IPS-NIHi11 (cell line): Measurements from ENCODE around the gene TDG.
A peak's percentile ranks its signal among the peaks of the same experiment; 100 is the strongest.

Experiments
- DNase-seq: peaks from one replicate; pipeline ENCODE4 v3.0.0; 2012; ENCODE audit warnings: mixed read lengths, low spot score

The TDG gene

DNA sequence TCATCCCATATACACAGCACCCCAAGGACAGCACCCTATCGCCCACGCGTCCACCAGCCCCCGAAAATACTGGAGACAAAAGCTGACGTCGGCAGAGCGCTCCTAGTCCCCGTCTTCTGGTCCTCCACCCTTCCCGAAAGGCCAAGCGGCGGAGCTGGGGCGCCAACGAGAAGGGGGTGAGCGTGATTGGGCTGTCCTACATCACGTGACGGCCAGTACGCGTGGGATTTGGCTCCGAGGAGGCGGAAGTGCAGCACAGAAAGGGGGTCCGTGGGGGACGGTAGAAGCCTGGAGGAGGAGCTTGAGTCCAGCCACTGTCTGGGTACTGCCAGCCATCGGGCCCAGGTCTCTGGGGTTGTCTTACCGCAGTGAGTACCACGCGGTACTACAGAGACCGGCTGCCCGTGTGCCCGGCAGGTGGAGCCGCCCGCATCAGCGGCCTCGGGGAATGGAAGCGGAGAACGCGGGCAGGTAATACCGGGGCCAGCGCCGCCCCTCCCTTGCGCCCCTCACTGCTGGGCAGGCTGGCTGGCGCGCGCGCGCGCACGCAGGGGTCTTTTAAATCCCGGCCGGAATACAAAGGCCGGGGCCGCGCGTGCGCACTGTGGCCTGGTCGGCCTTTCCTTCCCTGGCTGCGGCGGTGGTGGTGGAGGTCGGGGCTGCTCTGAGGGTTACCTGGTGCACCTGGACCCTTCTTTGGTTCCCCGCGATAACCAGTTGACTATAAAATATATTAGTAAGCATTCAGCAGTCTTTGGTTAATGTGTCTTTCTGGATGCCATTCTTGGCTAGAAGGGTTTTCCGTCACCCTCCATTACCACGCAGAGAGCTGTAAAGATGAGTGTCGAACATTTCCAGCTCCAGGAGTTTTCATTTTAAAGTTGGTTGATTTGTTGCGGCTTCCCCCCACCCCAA lies at the start of gene TDG:
TDG (plus strand) TSS at position 283 of the 915 bp plus-strand sequence; CDS start at position 449, 166 bp downstream.
- DNase-seq = peak; percentile 95

DNA sequence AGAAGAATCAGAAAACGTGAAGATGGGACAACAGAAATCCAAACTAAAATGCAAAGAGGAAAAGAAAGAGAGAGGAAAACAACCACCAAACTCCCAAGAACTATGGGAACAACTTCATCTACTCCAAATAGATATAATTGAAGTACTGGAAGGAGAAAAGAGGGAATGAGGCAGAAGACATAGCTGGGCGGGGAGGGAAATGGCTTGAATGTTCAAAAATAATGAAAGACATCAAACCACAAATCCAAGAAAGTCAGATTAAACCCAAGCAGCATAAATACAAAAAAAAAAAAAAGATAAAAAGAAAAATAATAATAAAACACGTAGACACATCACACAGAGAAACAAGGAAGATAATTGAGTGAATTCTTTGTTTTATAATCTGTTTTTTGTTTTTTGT lies 47.8 kb upstream of the TDG start:
- DNase-seq = no peak

DNA sequence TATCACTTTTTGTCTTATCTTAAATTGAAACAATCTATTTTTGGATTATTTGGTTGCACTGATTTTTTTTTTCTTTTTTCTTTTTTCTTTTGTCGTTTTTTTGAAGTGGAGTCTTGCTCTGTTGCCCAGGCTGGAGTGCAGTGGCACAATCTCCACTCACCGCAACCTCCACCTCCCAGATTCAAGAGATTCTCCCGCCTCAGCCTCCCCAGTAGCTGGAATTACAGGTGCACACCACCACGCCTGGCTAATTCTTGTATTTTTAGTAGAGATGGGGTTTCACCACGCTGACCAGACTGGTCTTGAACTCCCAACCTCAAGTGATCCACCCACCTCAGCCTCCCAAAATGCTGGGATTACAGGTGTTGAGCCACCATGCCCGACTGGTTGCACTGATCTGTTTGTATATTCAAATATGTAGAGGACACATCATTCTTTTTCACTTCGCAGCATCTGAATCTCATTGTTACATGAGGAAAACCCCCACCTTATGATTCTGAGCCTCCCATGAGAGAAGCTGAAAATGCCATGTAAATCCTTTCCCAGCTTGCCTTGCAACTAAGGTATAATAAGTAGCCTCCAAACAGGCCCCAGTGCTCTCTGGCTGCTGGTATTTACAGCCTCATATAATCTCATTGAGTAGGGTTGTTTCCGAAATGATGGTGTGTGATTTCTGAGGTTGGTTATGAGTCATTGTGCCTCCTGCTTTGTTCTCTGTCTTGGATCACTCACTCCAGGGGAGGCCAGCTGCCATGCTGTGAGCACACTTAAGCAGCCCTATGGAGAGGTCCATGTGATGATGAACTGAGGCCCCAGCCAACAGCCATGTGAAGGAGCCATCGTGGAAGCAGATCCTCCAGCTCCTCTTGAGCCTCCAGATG lies 40.7 kb upstream of the TDG start:
- no peak for DNase-seq

DNA sequence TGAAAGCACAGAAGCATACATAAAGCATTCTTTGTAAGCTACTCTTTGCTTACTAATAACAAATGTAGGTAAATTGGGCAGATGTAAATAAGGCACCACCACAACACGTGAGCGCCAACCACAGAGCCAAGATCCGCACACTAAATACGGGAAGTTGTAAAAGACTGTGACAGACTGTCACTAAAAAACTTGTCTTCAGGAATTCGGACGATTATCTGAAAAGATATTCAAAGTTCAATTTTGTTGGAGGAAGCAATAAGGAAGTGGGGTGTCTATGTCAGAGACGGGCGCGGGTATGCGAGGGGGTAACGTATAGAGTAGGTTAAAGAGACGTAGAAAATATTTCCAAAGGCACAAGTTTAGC lies 37.0 kb upstream of the TDG start:
- DNase-seq = no peak

DNA sequence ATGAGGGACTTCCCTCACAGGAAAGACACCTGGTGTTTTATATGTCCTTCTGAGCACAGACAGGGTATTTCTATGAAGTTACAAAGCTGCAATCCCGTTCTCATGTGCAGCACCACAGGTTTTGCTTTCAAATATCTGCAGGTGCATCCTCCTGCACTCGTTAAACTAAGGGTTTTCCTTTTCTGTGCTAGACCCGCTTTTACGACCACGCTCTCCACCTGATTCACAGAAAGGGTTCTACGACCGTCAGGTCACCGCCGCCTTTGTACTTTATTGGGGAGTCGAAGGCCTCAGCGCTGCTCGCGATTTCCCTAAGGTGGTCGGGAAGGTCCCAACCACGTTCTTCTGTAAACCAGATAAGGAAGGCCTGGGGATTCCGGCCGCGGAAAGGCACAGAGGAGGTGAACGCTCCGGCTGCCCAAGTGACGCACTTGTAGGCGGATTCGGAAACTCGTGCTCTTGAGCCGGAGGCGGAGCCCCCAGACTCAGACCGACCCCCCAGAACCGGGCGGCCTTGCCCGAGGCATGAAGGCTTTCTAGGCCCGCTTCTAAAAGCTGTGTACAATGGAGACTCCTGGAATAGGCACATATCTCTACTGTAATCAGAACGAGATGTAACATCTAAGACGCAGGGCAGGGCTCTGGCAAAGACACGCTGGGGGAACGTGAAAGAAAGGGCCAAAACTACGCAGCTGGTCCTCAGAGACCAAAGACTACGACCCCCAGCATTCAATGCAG lies 36.5 kb upstream of the TDG start:
- DNase-seq = peak; percentile 82

DNA sequence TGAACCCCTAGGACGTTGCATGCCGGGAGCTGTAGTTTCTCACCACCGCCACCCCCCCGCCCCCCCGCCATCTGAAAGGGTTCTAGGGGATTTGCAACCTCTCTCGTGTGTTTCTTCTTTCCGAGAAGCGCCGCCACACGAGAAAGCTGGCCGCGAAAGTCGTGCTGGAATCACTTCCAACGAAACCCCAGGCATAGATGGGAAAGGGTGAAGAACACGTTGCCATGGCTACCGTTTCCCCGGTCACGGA lies 36.0 kb upstream of the TDG start:
- DNase-seq = no peak

DNA sequence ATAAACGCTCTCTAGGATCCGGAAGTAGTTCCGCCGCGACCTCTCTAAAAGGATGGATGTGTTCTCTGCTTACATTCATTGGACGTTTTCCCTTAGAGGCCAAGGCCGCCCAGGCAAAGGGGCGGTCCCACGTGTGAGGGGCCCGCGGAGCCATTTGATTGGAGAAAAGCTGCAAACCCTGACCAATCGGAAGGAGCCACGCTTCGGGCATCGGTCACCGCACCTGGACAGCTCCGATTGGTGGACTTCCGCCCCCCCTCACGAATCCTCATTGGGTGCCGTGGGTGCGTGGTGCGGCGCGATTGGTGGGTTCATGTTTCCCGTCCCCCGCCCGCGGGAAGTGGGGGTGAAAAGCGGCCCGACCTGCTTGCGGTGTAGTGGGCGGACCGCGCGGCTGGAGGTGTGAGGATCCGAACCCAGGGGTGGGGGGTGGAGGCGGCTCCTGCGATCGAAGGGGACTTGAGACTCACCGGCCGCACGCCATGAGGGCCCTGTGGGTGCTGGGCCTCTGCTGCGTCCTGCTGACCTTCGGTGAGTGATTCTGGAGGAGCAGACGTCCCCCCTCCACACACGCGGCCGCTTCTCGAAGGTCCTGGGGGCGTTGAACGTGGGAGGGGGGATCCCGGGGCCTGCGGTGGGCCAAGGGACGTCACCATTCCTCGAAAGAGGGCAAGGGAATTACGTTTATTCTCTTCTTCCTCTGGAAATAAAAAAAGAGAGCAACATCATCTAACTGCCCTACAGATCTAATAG lies 35.5 kb upstream of the TDG start, which contains the start of gene HSP90B1:
HSP90B1 (plus strand) TSS at position 377 of the 753 bp plus-strand sequence; CDS start at position 483, 106 bp downstream.
- DNase-seq = peak; percentile 99

DNA sequence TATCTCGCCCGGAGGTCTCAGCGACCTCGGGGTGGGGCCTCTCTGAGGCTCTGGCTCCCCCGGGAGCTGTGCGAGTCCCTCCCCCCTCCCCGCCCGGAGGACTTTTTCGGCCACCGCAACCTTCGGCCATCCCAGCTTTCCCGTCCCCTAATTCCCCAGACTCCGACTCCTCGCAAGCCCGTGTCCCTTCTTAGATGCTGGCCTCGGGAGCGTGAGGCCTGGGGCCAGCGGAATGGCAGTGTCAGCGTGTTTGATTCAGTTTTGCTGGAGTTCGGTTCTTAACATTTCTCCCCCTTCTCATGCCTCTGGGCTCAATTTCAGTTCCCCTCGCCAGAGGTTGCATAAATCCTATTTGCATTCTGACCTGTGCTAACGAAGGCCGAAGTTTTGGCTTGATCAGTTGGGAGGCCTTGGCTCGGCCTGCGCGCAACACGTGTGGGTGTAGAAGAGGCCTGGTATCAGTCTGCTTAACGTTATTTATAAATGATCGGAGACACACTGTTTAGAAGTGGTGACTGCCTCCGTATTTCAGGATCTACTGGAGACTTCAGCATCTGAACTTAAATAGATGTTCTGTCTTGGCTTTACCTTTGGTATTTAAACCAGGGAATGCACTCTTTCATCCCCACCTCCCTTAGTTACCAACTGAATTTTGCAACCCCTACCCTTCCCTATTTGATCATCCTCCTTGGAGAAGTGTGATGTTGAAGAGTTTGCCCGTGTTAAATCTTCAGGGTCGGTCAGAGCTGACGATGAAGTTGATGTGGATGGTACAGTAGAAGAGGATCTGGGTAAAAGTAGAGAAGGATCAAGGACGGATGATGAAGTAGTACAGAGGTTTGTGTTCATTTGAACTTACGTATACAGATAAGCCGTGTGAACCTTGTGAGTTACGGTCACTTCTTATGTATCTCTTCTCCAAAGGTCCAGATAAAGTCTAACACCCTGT lies 34.6 kb upstream of the TDG start:
- peak; percentile 32 for DNase-seq

DNA sequence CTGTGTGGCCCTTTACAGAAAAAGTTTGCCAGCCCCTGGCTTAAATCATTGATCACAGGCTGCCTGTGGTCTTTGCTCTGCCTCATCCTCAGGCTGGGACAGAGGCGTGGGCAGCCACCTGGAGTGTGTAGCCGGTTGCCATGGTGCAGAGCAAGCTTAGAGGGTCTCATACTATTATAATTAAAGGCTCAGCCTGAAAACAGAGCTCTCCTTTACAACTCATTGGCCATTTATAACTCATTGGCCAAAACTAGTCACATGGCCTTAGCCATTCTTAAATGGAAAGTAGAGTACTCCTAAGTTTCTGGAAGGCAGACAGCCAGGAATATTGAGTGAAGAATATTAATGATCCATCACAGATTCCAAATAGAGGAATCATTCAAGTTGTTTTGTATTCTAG lies 32.4 kb upstream of the TDG start:
- no peak for DNase-seq

DNA sequence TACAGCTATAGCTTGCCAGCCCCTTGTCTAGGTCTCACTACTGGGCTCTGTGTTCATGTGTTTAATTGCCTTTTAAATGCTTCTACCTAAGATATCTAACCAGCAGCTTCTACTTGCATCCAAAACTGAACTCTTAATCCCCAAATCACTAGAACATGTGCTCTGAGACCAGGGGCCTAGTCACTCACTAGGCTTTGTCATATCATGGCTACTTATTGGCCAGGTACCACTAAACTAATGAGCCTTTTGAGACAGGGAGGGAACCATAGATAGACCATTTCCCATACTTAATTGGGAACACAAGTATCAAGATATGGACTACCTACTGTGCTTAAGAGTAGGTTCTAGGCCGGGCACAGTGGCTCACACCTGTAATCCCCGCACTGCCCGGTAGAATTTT lies 29.0 kb upstream of the TDG start:
- no peak for DNase-seq

DNA sequence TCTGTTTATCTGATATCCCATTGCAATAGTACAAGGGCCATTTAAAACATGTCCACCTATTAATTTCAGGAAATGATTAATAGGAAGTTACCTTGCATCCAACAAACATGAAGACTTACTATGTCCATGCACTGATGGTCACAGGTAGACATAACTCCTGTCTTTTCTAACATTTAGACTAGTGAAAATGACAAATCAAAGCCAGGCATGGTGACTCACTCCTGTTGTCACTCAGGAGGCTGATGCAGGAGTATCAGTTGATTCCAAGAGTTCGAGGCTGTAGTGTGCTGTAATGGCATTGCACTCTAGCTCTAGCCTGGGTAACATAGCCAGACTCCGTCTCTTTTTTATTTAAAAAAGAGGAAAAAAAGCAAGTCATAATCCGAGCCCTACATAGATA lies 20.7 kb upstream of the TDG start:
- DNase-seq = no peak

DNA sequence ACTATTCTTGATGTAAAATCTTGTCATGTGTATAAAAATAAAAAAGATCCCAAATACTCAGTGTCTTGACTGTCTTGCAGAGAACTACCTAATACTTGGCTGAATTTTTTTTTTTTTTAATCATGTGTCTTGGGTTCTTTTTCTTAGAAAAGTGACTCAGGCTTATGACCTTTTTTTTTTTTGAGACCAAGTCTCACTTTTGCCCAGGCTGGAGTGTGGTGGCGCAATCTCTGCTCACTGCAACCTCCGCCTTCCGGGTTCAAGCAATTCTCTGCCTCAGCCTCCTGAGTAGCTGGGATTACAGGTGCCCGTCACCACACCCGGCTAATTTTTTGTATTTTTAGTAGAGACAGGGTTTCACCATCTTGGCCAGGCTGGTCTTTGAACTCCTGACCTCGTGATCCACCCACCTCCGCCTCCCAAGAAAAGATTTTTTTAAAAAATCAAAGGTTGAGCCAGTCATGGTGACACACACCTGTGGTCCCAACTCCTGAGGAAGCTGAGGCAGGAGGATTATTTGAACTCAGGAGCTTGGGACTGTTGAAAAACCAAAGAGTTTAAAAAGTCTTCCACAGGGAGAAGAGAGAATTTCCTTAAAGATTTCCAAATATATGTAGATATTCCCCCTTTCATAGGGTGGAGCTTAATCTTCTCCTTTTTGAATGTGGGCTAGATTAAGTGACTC lies 17.7 kb upstream of the TDG start:
- DNase-seq = no peak

DNA sequence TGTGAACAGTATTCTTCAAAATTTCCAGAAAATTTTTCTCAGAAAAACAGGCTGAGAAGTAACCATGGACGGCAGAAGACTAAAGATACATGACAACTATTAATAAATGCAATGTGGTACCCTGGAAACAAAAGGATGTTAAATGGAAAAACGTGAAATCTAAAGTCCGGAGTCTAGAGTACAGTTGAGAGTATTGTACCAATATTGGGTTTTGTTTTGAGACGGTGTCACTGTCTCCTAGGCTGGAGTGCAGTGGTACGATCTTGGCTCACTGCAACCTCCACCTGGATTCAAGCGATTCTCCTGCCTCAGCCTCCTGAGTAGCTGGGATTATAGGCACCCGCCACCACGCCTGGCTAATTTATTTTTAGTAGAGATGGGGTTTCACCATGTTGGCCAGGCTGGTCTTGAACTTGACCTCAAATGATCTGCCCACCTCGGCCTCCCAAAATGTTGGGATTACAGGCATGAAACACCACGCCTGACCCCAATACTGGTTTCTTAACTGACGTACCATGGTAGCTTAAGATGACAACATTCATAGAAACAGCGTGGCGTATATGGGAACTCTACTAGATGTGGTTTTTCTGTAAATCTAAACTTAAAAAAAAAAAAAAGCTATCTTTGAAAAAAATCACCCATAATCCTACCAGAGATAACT lies 16.8 kb upstream of the TDG start:
- no peak for DNase-seq

DNA sequence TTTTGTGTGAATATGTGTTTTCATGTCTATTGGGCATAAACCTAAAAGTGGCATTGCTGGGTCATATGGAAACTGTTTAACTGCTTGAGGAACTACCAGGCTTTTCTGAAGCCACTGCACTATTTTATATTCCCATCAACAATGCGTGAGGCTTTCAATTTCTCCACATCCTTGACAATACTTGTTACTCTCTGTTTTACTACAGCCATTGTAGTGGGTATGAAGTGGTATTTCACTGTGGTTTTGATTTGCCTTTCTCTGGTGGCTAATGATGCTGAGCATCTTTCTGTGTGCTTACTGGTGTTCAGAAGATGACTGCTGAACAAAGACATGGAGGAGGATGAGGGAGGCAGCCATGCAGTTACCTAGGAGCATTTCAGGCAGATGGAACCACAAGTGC lies 13.2 kb upstream of the TDG start:
- no peak for DNase-seq

DNA sequence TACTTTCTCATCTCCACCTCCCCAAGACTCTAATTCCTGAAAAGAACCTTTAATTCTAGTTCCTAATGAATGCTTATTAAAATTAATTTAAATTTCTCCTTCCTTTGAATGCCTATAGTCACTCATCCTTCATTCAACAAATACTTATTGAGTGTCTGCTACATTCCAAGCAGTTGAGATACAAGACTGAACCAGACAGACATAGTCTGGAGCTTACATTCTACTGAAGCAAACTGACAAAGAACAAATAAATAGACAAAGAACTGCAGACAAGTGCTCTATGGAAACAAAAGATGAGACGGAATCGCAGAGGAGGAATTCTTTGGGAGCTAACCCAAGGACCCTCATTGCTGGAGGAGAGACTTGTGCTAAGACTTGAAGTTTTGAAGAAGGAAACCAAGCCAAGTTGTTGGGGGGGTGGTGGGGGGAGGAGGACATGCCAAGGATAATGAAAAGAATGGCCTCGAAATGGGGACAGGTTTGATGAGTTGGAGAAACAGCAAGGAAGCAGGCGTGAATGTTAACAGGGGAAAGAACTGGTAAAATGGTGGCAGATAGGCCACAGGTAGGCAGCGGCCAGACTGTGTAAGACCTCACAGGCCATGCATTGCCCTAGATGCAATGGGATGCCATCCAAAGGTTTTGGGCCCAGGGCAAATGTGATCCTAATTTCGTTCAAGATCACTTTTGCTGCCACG lies 9.7 kb upstream of the TDG start:
- DNase-seq = peak; percentile 17

DNA sequence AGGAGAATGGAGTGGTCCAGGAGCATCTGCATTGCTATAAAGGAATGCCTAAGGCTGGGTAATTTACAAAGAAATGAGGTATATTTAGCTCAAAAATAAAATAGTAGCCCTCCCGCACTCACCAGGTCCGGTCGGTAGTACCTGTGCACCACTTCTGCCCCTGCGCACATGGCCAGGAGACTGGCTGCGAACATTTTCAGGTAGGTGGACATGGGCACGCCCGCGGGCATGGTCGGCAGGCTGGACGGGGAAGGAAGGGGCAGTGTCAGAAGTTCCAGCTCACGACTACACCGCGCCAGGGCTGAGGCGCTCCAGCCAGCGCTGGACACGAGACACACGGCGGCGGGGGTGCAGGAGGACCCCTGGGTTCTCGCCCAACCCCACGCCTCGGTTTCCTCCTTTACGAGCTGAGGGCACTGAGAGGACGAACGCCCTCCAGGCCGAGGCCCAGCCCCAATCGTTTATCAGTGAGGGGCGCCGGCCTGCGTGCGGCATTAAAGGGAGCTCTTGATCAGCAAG lies 9.1 kb upstream of the TDG start:
- peak; percentile 56 for DNase-seq

DNA sequence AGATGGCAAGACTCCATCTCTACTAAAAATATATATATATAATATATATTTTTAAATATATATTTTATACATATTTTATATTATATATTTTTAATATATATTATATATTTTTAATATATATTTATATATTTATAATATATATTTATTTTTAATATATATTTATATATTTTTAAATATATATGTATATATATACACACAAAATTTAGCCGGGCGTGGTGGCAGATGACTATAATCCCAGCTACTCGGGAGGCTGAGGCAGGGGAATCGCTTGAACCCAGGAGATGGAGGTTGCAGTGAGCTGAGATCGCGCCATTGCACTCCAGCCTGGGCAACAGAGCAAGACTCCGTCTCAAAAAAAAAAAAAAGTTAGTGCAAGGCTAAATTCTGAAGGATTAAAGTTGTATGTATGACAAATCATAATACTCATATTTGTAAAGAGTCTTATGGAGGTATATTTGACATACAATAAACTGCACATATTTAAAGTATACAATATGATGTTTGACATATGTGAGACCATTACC lies 7.7 kb upstream of the TDG start:
- no peak for DNase-seq

DNA sequence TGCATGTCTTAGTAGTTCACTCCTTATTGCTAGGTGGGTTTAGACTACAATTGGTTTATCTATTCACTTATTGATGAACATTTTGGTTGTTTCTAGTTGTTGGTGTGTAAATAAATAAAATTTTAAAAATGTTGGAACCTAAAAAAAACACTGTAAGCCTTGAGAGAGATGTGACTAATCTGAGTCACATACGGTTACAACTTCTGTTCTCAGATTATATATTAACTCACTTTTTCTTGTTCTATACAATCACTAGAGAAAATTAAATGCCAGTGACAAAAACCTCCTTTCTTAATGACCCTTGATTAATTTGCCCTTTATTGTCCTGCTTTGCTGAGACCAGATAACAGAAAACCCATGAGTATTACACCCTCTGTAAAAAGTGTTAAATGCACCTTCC lies 7.1 kb upstream of the TDG start:
- no peak for DNase-seq
